IPS-NIHi11 (cell line): ENCODE results near the gene OR2Y1.
"Not testable (repeated sequence)": the region's sequence is repeated elsewhere in the genome, so short reads cannot be mapped to it uniquely, and the experiment has no call there.

ENCODE experiments used
- DNase-seq: peaks from one replicate; pipeline ENCODE4 v3.0.0; 2012; ENCODE audit warnings: mixed read lengths, low spot score

The OR2Y1 gene

GRCh38 chr5:180739958-180740357, at the start of gene OR2Y1:
OR2Y1 (minus strand) TSS chr5:180740058; CDS start chr5:180740058, 0 bp downstream.
- DNase-seq, result no peak

- not testable (repeated sequence) for DNase-seq
Measured at GRCh38 chr5:180788651-180789410, 49.0 kb upstream of the OR2Y1 start.

- DNase-seq, result peak; percentile 60
Measured at GRCh38 chr5:180787711-180788431, 48.0 kb upstream of the OR2Y1 start.

GRCh38 chr5:180786531-180787398, 46.9 kb upstream of the OR2Y1 start:
- DNase-seq, result no peak

GRCh38 chr5:180785794-180786221, 46.0 kb upstream of the OR2Y1 start:
- DNase-seq, result peak; percentile 84

GRCh38 chr5:180785121-180785781, 45.4 kb upstream of the OR2Y1 start:
- DNase-seq, result peak; percentile 55

GRCh38 chr5:180784497-180785097, 44.7 kb upstream of the OR2Y1 start:
- peak; percentile 78 for DNase-seq

GRCh38 chr5:180783340-180784052, 43.6 kb upstream of the OR2Y1 start:
- DNase-seq, result no peak

GRCh38 chr5:180782748-180783147, 42.9 kb upstream of the OR2Y1 start:
- DNase-seq, result no peak

GRCh38 chr5:180781900-180782326, 42.1 kb upstream of the OR2Y1 start:
- DNase-seq, result not testable (repeated sequence)

GRCh38 chr5:180779985-180780610, 40.2 kb upstream of the OR2Y1 start:
- no peak for DNase-seq

- DNase-seq, result no peak
Measured at GRCh38 chr5:180777475-180777874, 37.6 kb upstream of the OR2Y1 start.

- no peak for DNase-seq
Measured at GRCh38 chr5:180776376-180776775, 36.5 kb upstream of the OR2Y1 start.

- DNase-seq, result no peak
Measured at GRCh38 chr5:180775624-180776023, 35.8 kb upstream of the OR2Y1 start.

GRCh38 chr5:180771839-180772238, 32.0 kb upstream of the OR2Y1 start:
- DNase-seq, result no peak

- no peak for DNase-seq
Measured at GRCh38 chr5:180769821-180770220, 30.0 kb upstream of the OR2Y1 start.

GRCh38 chr5:180755601-180756000, 15.7 kb upstream of the OR2Y1 start:
- DNase-seq, result no peak

- DNase-seq, result no peak
Measured at GRCh38 chr5:180744253-180744652, 4.4 kb upstream of the OR2Y1 start.

- DNase-seq, result no peak
Measured at GRCh38 chr5:180742727-180743126, 2.9 kb upstream of the OR2Y1 start.

GRCh38 chr5:180740953-180741352, 1.1 kb upstream of the OR2Y1 start:
- DNase-seq, result not testable (repeated sequence)
